SK-N-SH treated with all-trans-retinoic acid at 6 μM for 48 hours (cell line): ENCODE results near the gene SLU7.

ENCODE experiments used
- ARNTL ChIP-seq: fragments of 450-650 bp; formaldehyde crosslinking; IDR thresholded peaks from 2 replicates; pipeline ENCODE4 v1.5.0; 2020; ENCODE audit warnings: low read depth, mild to moderate bottlenecking, moderate library complexity, borderline replicate concordance
- BACH2 ChIP-seq: fragments of 250-450 bp; sonication (Bioruptor Pico); IDR thresholded peaks from 2 replicates; pipeline ENCODE4 v1.9.0; 2021; ENCODE audit warnings: mild to moderate bottlenecking, borderline replicate concordance
- ESRRG ChIP-seq: fragments of 250-450 bp; sonication (Bioruptor Pico); IDR thresholded peaks from 2 replicates; pipeline ENCODE4 v1.6.1; 2021; ENCODE audit warnings: mild to moderate bottlenecking
- ISL1 ChIP-seq: fragments of 250-450 bp; sonication (Bioruptor Pico); IDR thresholded peaks from 2 replicates; pipeline ENCODE4 v2.1.2; 2022; ENCODE audit warnings: mild to moderate bottlenecking, moderate library complexity
- OSR1 ChIP-seq: fragments of 250-450 bp; sonication (Bioruptor Pico); IDR thresholded peaks from 2 replicates; pipeline ENCODE4 v1.8.0; 2022; ENCODE audit warnings: moderate library complexity, mild to moderate bottlenecking, inconsistent platforms
- PATZ1 ChIP-seq: fragments of 250-450 bp; sonication (Bioruptor Pico); IDR thresholded peaks from 2 replicates; pipeline ENCODE4 v1.8.0; 2020; ENCODE audit warnings: mild to moderate bottlenecking, moderate library complexity, borderline replicate concordance
- RARB ChIP-seq: fragments of 250-450 bp; sonication (Bioruptor Pico); IDR thresholded peaks from 2 replicates; pipeline ENCODE4 v1.8.0; 2021; ENCODE audit warnings: mild to moderate bottlenecking, moderate library complexity
- ZFP3 ChIP-seq: fragments of 250-450 bp; sonication (Bioruptor Pico); IDR thresholded peaks from 2 replicates; pipeline ENCODE4 v1.5.0; 2020; ENCODE audit warnings: mild to moderate bottlenecking, moderate library complexity
- ZFP30 ChIP-seq: fragments of 450-650 bp; formaldehyde crosslinking; IDR thresholded peaks from 2 replicates; pipeline ENCODE4 v1.5.0; 2022; ENCODE audit warnings: mild to moderate bottlenecking, moderate library complexity
- ZNF70 ChIP-seq: fragments of 450-650 bp; formaldehyde crosslinking; IDR thresholded peaks from 2 replicates; pipeline ENCODE4 v1.5.0; 2020; ENCODE audit warnings: mild to moderate bottlenecking, moderate library complexity
- TF ChIP-seq, protein P1 (sequence below): fragments of 250-450 bp; sonication (Bioruptor Pico); IDR thresholded peaks from 2 replicates; pipeline ENCODE4 v1.5.0; 2020; ENCODE audit warnings: mild to moderate bottlenecking, moderate library complexity
- TF ChIP-seq, protein P2 (sequence below): fragments of 250-450 bp; sonication (Bioruptor Pico); IDR thresholded peaks from 2 replicates; pipeline ENCODE4 v1.5.1; 2020; ENCODE audit warnings: low read depth, mild to moderate bottlenecking, moderate library complexity

- TF ChIP-seq OSR1 (CRISPR knock-in tag) (no peak), ZNF70 (no peak), ARNTL (CRISPR knock-in tag) (no peak), ZFP3 (CRISPR knock-in tag) (no peak), PATZ1 (CRISPR knock-in tag) (no peak), ESRRG (CRISPR knock-in tag) (no peak), RARB (CRISPR knock-in tag) (no peak), ISL1 (CRISPR knock-in tag) (no peak), ZFP30 (CRISPR knock-in tag) (no peak), BACH2 (no peak)
- TF ChIP-seq, protein P1, sequence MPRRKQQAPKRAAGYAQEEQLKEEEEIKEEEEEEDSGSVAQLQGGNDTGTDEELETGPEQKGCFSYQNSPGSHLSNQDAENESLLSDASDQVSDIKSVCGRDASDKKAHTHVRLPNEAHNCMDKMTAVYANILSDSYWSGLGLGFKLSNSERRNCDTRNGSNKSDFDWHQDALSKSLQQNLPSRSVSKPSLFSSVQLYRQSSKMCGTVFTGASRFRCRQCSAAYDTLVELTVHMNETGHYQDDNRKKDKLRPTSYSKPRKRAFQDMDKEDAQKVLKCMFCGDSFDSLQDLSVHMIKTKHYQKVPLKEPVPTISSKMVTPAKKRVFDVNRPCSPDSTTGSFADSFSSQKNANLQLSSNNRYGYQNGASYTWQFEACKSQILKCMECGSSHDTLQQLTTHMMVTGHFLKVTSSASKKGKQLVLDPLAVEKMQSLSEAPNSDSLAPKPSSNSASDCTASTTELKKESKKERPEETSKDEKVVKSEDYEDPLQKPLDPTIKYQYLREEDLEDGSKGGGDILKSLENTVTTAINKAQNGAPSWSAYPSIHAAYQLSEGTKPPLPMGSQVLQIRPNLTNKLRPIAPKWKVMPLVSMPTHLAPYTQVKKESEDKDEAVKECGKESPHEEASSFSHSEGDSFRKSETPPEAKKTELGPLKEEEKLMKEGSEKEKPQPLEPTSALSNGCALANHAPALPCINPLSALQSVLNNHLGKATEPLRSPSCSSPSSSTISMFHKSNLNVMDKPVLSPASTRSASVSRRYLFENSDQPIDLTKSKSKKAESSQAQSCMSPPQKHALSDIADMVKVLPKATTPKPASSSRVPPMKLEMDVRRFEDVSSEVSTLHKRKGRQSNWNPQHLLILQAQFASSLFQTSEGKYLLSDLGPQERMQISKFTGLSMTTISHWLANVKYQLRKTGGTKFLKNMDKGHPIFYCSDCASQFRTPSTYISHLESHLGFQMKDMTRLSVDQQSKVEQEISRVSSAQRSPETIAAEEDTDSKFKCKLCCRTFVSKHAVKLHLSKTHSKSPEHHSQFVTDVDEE (CRISPR knock-in tag), result no peak
- TF ChIP-seq, protein P2, sequence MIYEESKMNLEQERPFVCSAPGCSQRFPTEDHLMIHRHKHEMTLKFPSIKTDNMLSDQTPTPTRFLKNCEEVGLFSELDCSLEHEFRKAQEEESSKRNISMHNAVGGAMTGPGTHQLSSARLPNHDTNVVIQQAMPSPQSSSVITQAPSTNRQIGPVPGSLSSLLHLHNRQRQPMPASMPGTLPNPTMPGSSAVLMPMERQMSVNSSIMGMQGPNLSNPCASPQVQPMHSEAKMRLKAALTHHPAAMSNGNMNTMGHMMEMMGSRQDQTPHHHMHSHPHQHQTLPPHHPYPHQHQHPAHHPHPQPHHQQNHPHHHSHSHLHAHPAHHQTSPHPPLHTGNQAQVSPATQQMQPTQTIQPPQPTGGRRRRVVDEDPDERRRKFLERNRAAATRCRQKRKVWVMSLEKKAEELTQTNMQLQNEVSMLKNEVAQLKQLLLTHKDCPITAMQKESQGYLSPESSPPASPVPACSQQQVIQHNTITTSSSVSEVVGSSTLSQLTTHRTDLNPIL (CRISPR knock-in tag), result no peak
These were observed 17.1 kb upstream of the SLU7 start for GRCh38 chr5:160436017-160436416.
